Ishikawa (cell line): ENCODE results near the gene CYP27A1.

Experiments used
- CEBPB ChIP-seq: IDR thresholded peaks from 2 replicates; pipeline ENCODE4 v1.6.1; 2012
- CREB1 ChIP-seq: IDR thresholded peaks from 2 replicates; pipeline ENCODE4 v1.6.1; 2012; ENCODE audit warnings: low read depth
- EGR1 ChIP-seq: IDR thresholded peaks from 2 replicates; pipeline ENCODE4 v1.6.1; 2012
- EP300 ChIP-seq: IDR thresholded peaks from 2 replicates; pipeline ENCODE4 v1.6.1; 2012; ENCODE audit warnings: borderline replicate concordance
- FOXM1 ChIP-seq: IDR thresholded peaks from 2 replicates; pipeline ENCODE4 v1.6.1; 2012; ENCODE audit warnings: low read depth, borderline replicate concordance
- MAX ChIP-seq: IDR thresholded peaks from 2 replicates; pipeline ENCODE4 v1.6.1; 2012
- NFIC ChIP-seq: IDR thresholded peaks from 2 replicates; pipeline ENCODE4 v1.6.1; 2012
- RAD21 ChIP-seq: IDR thresholded peaks from 2 replicates; pipeline ENCODE4 v1.6.1; 2012; ENCODE audit warnings: low read depth
- REST ChIP-seq: IDR thresholded peaks from 2 replicates; pipeline ENCODE4 v1.6.1; 2012; ENCODE audit warnings: low read depth, mild to moderate bottlenecking
- TAF1 ChIP-seq: IDR thresholded peaks from 2 replicates; pipeline ENCODE4 v1.6.1; 2012; ENCODE audit warnings: low read depth, mild to moderate bottlenecking
- TCF12 ChIP-seq: IDR thresholded peaks from 2 replicates; pipeline ENCODE4 v1.6.1; 2012; ENCODE audit warnings: low read depth
- TEAD4 ChIP-seq: IDR thresholded peaks from 2 replicates; pipeline ENCODE4 v1.6.1; 2012
- USF1 ChIP-seq: IDR thresholded peaks from 2 replicates; pipeline ENCODE4 v1.6.1; 2012
- YY1 ChIP-seq: IDR thresholded peaks from 2 replicates; pipeline ENCODE4 v1.6.1; 2012; ENCODE audit warnings: low read depth
- ZBTB7A ChIP-seq: IDR thresholded peaks from 2 replicates; pipeline ENCODE4 v1.6.1; 2012; ENCODE audit warnings: low read depth

CYP27A1 gene

GRCh38 chr2:218754201-218754600, 27.7 kb upstream of the CYP27A1 start:
- no peak for TF ChIP-seq CREB1
- no peak for TF ChIP-seq MAX
- no peak for TF ChIP-seq TCF12
- no peak for TF ChIP-seq EGR1
- TF ChIP-seq TAF1 = no peak
- no peak for TF ChIP-seq YY1
- no peak for TF ChIP-seq RAD21
- no peak for TF ChIP-seq EP300
- TF ChIP-seq REST = no peak
- no peak for TF ChIP-seq FOXM1
- no peak for TF ChIP-seq USF1
- TF ChIP-seq TEAD4 = no peak

GRCh38 chr2:218754781-218755180, 27.2 kb upstream of the CYP27A1 start:
- TF ChIP-seq USF1 (no peak), NFIC (no peak), REST (no peak), RAD21 (no peak), YY1 (no peak), EGR1 (no peak), CEBPB (no peak), TEAD4 (no peak), ZBTB7A (no peak), TCF12 (no peak), FOXM1 (no peak), MAX (no peak), EP300 (no peak), CREB1 (no peak)

- TF ChIP-seq CREB1 = no peak
- no peak for TF ChIP-seq RAD21
- no peak for TF ChIP-seq ZBTB7A
- TF ChIP-seq EGR1 = no peak
Measured at GRCh38 chr2:218755198-218755566, 26.8 kb upstream of the CYP27A1 start.

GRCh38 chr2:218755567-218756404, 26.2 kb upstream of the CYP27A1 start:
- TF ChIP-seq EGR1 = no peak

GRCh38 chr2:218756599-218757377, 25.2 kb upstream of the CYP27A1 start:
- TF ChIP-seq TCF12 (no peak), USF1 (no peak), CEBPB (no peak), MAX (no peak), TAF1 (no peak), EP300 (no peak), NFIC (no peak), RAD21 (no peak), YY1 (no peak), TEAD4 (no peak), REST (no peak), ZBTB7A (no peak), CREB1 (no peak), EGR1 (no peak), FOXM1 (no peak)
